HUES64 (cell line): ENCODE measurements around the gene MTA3.

Experiments
- H3K27ac ChIP-seq: 2 replicates; pipeline ENCODE4 v1.7.0; 2013; ENCODE audit warnings: low read depth, low read length, inconsistent platforms
- H3K27me3 ChIP-seq: 2 replicates; pipeline ENCODE4 v1.6.1; 2013; ENCODE audit warnings: mild to moderate bottlenecking, low read length; ENCODE audit not compliant: insufficient read depth
- H3K36me3 ChIP-seq: 2 replicates; pipeline ENCODE4 v1.6.1; 2013; ENCODE audit warnings: mild to moderate bottlenecking, low read length; ENCODE audit not compliant: insufficient read depth
- H3K4me1 ChIP-seq: 2 replicates; pipeline ENCODE4 v1.6.1; 2013; ENCODE audit warnings: mild to moderate bottlenecking, low read length, moderate library complexity; ENCODE audit not compliant: insufficient read depth
- H3K4me3 ChIP-seq: 2 replicates; pipeline ENCODE4 v1.5.1; 2013; ENCODE audit warnings: mild to moderate bottlenecking, low read length, moderate library complexity
- H3K9ac ChIP-seq: 2 replicates; pipeline ENCODE4 v1.6.1; 2013; ENCODE audit warnings: mild to moderate bottlenecking, low read depth, low read length
- H3K9me3 ChIP-seq: 2 replicates; pipeline ENCODE4 v1.6.1; 2013; ENCODE audit warnings: low read depth, low read length; ENCODE audit not compliant: insufficient read depth
- WGBS: fragments of 150-250, 120-280 bp; methylation state at CpG from one replicate; pipeline ENCODE4 v1.1.7; 2013; ENCODE audit warnings: missing lambda C conversion rate; 5-methylcytosine and 5-hydroxymethylcytosine counted together

The MTA3 gene

GRCh38 chr2:42754021-42754775 lies 185.8 kb downstream of the MTA3 start:
- peaks cover 8% of the 10 kb centered on the region; the same call in 1 of the 2 replicates for H3K4me1 ChIP-seq
- no peak overlapping the region for H3K9ac ChIP-seq
- H3K36me3 ChIP-seq: no peaks in the 10 kb centered on the region
- H3K9me3 ChIP-seq: no peaks in the 10 kb centered on the region
- WGBS: 92% methylated on average over 11 of the region's 11 CpGs
- H3K27me3 ChIP-seq: no peaks in the 10 kb centered on the region
- H3K27ac ChIP-seq: no peak overlapping the region
- no peak overlapping the region for H3K4me3 ChIP-seq

- Histone ChIP-seq H3K27me3 (no peaks in the 10 kb centered on the region), H3K4me3 (no peak overlapping the region), H3K9me3 (no peaks in the 10 kb centered on the region), H3K36me3 (no peaks in the 10 kb centered on the region), H3K27ac (no peak overlapping the region), H3K9ac (no peak overlapping the region), H3K4me1 (peaks cover 10% of the 10 kb centered on the region; the same call in 1 of the 2 replicates)
- WGBS: 81% methylated on average over 8 of the region's 8 CpGs
Observed at GRCh38 chr2:42754776-42755140, 186.3 kb downstream of the MTA3 start.

DNA sequence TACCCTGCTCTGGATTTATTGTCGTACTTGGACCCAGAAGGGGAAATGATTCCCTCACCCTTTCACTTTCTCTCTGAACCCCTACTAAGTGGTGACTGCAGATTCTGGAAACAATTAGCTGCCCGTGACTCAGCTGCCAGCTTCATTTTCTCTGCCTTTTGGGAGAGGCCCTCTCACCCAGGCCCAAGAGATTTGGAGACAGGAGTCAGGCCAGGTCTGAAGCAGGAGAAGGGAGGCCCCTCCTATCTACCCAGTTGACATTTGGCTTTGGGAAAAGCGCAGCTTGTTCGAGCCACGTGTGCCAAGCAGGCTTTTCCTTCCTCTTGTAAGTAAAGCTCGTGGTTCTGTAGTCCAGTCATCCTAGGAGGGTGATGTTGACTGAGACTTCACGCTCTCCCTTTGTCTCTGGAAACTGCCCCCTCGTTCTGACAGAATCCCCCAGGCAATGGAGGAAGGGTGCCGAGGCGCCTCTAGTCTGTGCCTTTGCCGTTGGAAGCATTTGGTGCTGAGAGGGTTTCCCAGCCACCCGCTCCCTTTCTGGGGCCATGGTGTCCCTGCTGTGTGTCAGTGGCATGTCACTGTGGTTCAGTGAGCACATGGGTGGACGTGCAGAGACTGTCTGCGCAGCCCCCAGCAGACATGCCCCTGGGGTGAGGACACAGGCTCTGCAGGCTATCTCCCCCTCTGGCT lies 186.9 kb downstream of the MTA3 start:
- H3K27me3 ChIP-seq: no peaks in the 10 kb centered on the region
- H3K4me1 ChIP-seq: peaks cover 10% of the 10 kb centered on the region; the same call in 1 of the 2 replicates
- no peaks in the 10 kb centered on the region for H3K9me3 ChIP-seq
- whole genome bisulfite sequencing: 88% methylated on average over 14 of the region's 14 CpGs
- H3K27ac ChIP-seq: no peak overlapping the region
- no peak overlapping the region for H3K4me3 ChIP-seq
- H3K36me3 ChIP-seq: no peaks in the 10 kb centered on the region
- no peak overlapping the region for H3K9ac ChIP-seq

DNA sequence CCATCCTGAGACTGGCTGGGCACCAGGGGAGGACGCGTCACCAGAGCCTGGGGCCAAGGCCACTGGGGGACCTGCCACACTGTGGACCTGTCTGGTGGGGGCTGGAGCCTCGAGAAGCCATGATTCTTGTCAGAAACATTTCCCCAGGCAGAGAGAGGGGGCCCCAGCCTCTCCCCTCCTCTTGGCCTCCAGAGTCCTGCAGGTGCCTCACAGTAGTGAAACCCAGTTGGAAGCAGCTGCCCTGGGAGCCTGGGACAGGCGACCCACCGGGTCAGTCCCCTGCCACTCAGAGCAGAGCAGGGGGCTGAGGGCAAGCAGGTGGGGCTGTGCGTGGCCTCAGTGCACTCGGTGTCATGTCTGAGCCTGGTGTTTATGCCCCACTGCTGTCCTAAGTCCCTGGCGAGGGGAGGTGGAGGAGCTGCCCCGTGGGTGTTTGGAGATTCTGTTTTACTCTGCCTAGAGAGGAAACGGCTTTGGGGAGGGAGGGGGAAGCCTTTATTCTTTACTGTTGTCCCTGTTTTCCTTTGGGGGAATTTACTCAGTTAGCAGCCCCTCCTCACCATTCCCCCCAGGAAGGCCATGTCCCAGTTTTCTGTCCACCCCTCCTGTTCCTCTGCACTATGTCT lies 187.8 kb downstream of the MTA3 start:
- WGBS: 84% methylated on average over 9 of the region's 10 CpGs
- Histone ChIP-seq H3K9ac (no peak overlapping the region), H3K4me1 (peaks cover 10% of the 10 kb centered on the region; the same call in 1 of the 2 replicates), H3K36me3 (no peaks in the 10 kb centered on the region), H3K4me3 (no peak overlapping the region), H3K9me3 (no peaks in the 10 kb centered on the region), H3K27me3 (no peaks in the 10 kb centered on the region), H3K27ac (no peak overlapping the region)

- Histone ChIP-seq H3K4me1 (peaks cover 10% of the 10 kb centered on the region; the same call in 1 of the 2 replicates), H3K9me3 (no peaks in the 10 kb centered on the region), H3K27me3 (no peaks in the 10 kb centered on the region), H3K36me3 (no peaks in the 10 kb centered on the region), H3K4me3 (no peak overlapping the region), H3K9ac (no peak overlapping the region), H3K27ac (no peak overlapping the region)
- 93% methylated on average over 6 of the region's 6 CpGs for WGBS
Observed at GRCh38 chr2:42756966-42757513, 188.6 kb downstream of the MTA3 start.

DNA sequence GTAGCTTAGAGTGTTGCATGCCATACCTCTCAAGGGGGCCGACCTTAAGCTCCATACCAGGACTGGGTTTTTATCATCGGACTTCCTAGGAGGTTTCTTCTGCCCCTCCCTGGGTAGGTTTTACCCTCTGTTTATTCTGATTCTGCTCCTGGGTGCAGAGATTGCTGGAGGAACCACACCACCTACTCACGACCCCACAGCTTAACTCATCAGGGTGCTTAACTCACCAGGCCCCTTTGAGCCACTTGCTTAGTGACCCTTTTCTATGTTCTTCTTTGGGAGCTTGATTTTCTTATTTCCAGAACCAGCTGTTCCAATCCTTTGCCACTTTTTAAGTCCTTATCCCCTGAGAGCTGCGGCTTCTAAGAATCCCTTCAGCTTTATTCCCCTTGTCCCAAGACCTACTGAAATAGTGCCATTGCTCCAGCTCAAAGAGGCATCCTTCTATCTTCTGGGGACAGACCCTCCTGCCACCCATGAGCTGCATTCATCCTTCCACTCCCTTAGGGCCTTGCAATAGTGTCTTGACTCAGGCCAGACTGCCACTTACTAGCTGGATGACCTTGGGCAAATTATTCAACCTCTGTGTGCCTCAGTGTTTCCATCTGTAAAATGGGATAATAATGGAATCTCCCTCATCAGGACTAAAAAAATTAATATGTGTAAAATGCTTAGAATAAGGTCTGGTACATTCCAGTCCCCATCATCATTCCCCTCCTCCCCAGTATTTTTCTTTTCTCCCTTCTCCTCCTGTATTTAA lies 189.7 kb downstream of the MTA3 start:
- no peak overlapping the region for H3K27ac ChIP-seq
- H3K36me3 ChIP-seq: no peaks in the 10 kb centered on the region
- WGBS: 87% methylated on average over 4 of the region's 4 CpGs
- peaks cover 10% of the 10 kb centered on the region; the same call in 1 of the 2 replicates for H3K4me1 ChIP-seq
- H3K9me3 ChIP-seq: no peaks in the 10 kb centered on the region
- no peaks in the 10 kb centered on the region for H3K27me3 ChIP-seq
- no peak overlapping the region for H3K4me3 ChIP-seq
- no peak overlapping the region for H3K9ac ChIP-seq

DNA sequence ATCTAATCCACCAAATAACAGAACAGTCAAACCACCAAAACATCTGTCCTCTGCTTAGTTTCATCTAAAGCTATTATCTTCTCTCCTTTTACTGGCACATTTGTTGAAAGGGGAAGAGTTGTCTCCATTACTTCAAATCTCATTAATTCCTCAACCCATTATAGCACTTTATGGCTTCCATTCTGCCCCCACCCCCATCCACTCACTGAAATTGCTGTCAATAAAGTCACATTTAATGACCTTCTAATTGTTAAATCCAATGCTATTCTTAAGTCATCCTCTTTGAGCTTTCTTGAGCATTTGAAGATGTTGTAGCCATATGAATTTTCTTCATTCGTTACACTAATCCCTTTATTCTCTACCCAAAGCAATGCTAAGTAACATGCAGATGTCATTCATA lies 190.3 kb downstream of the MTA3 start:
- Histone ChIP-seq H3K36me3 (no peaks in the 10 kb centered on the region), H3K9ac (no peak overlapping the region), H3K27me3 (no peaks in the 10 kb centered on the region), H3K27ac (no peak overlapping the region), H3K4me3 (no peak overlapping the region), H3K4me1 (peaks cover 10% of the 10 kb centered on the region; the same call in 1 of the 2 replicates), H3K9me3 (no peaks in the 10 kb centered on the region)
- WGBS: 88% methylated on average over 1 of the region's 1 CpG

DNA sequence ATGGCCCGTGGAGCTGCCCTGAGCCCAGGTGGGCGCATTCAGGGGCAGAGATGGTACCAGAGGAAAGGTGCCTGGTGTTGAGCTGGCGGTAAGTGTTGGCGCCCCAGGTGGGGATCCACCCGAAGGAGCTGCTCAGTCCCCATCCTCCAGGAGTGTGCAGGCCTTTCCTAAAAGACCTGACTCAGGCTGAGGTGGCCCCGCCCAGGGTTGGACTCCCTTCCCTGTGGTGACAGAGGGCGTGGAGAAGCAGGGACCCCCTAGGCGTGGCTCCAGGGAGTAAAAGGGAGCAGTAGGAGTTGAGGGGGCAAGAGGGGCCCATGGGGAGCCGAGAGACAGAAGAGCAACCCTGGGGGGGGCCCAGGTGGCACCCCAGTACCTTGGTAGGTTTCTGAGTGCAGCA lies 193.1 kb downstream of the MTA3 start:
- Histone ChIP-seq H3K4me1 (0 out of 2 replicates have a peak, but pooled peaks cover 7% of the 10 kb centered on the region), H3K4me3 (no peak overlapping the region), H3K9me3 (no peaks in the 10 kb centered on the region), H3K27me3 (no peaks in the 10 kb centered on the region), H3K9ac (no peak overlapping the region), H3K27ac (no peak overlapping the region), H3K36me3 (no peaks in the 10 kb centered on the region)
- 93% methylated on average over 9 of the region's 9 CpGs for WGBS

GRCh38 chr2:42762155-42762554 lies 193.7 kb downstream of the MTA3 start:
- no peaks in the 10 kb centered on the region for H3K9me3 ChIP-seq
- no peak overlapping the region for H3K4me3 ChIP-seq
- H3K27ac ChIP-seq: no peak overlapping the region
- 0 out of 2 replicates have a peak, but pooled peaks cover 7% of the 10 kb centered on the region for H3K4me1 ChIP-seq
- WGBS: 95% methylated on average over 5 of the region's 5 CpGs
- no peak overlapping the region for H3K9ac ChIP-seq
- no peaks in the 10 kb centered on the region for H3K27me3 ChIP-seq
- no peaks in the 10 kb centered on the region for H3K36me3 ChIP-seq

DNA sequence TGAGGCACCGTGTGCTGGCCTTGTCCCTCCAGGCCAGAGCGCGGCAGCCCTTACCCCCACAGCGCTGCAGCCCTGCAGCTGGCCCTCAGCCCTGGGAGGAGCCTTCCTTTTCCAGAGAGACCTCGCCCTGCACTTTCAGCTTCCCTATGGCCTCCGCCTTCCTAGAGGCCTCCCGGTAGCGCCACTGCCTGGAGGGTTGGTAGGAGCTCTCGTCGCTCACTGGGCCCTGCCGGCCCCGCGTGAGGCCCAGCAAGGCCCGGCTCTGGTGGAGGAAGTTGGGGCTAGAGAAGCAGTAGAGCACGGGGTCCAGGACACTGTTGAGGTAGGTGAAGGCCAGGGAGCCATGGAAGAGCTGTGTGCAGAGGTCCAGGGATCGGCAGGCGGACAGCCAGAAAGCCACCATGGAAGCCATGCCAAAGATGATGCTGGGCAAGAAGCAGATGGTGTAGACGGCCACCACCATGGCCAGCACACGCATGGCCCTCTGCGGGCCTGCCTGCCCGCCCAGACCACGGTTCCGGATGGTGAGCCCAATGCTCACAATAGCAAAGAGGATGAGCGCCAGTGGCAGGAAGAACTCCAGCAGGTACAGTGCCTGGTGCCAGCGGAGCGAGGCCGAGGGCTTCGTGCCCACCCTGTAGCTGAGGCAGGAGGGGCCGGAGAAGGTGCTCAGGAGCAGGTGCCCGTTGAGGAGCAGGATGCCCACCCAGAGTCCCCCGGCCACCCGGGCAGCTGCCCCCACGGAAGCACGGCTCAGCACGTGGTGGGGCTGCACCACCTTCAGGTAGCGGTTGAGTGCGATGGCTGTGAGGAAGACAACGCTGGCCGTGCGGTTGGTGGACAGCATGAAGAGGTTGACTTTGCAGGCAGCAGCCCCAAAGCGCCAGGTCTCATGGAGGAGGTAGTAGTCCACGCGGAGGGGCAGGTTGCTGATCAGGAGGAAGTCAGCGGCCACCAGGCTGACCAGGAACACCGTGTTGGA lies 194.7 kb downstream of the MTA3 start:
- Histone ChIP-seq H3K9ac (no peak overlapping the region), H3K9me3 (no peaks in the 10 kb centered on the region), H3K27me3 (no peaks in the 10 kb centered on the region), H3K36me3 (no peaks in the 10 kb centered on the region), H3K4me3 (no peak overlapping the region), H3K27ac (no peak overlapping the region), H3K4me1 (0 out of 2 replicates have a peak, but pooled peaks cover 7% of the 10 kb centered on the region)
- 97% methylated on average over 45 of the region's 45 CpGs for WGBS
